ENCODE data around the gene TBCC. TPM values are rescaled to one million over a fixed set of nuclear protein-coding genes. Genes with fewer than 3 reads are reported as not detected.
A peak's percentile ranks its signal among the peaks of the same experiment; 100 is the strongest.

TBCC gene
- total and polyA plus RNA-seq, 2 of the 13 experiments (the other 11 are each of a cell fraction or from before 2014, with no cell fraction given) = 14.8 to 36.1 TPM

DNA sequence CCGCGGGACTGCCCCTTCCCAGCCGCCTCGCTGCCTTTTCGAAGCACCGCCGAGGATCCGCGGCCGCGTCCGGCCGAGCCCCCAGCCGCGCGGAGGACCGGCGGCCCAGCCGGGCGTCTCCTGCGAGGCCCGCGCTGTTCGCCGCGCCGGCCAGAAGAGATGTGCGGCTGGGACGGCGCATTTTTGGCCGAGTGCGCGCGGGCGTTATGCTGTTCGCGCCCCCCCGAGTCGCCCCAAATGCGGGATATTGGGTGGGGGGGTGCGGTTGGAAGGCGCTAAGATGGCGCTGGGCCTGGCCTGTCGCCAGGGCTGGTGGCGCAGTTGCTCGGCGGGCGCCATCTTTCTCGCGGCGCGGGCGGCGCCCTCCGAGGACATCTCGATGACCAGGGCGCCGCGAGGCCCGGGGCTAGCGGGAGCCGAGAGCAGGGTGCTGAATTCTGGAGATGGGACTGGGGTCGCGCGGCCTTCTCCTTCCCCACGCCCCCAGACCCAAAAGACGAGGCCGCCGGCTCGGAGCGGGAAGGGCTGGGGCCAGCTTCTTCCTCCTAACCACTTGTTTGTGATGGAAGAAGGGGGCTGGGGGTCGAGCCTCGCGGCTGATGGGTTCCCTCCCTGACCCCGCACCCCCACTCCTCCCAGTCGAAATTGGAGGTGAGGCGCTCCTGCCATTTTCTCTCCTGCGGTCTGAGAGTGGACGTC is 37.4 kb upstream of the TBCC start (continued):
- TF ChIP-seq TCF12 (IDR thresholded peaks at IDR 0.05) = no peak
- TF ChIP-seq TCF12 (CRISPR knock-in tag; IDR thresholded peaks at IDR 0.05) = peak; percentile 93; the same call in 1 of the 2 replicates
- peak; percentile 78; the same call in 1 of the 2 replicates for TF ChIP-seq ISL2 (CRISPR knock-in tag; IDR thresholded peaks at IDR 0.05)
- peak; percentile 91; the same call in 1 of the 2 replicates for TF ChIP-seq ZNF333 (CRISPR knock-in tag; IDR thresholded peaks at IDR 0.05; ENCODE audit: borderline replicate concordance)
- TF ChIP-seq SMAD3 (CRISPR knock-in tag; IDR thresholded peaks at IDR 0.05) = peak; percentile 75; the same call in 1 of the 2 replicates
- TF ChIP-seq BCL6 (CRISPR knock-in tag; IDR thresholded peaks at IDR 0.05) = no peak; the same call in 1 of the 2 replicates
- TF ChIP-seq ZNF292 (CRISPR knock-in tag; IDR thresholded peaks at IDR 0.05; ENCODE audit: borderline replicate concordance, low read depth) = no peak
- peak; percentile 87 for TF ChIP-seq ZNF557 (CRISPR knock-in tag; IDR thresholded peaks at IDR 0.05)
- TF ChIP-seq, protein P1, sequence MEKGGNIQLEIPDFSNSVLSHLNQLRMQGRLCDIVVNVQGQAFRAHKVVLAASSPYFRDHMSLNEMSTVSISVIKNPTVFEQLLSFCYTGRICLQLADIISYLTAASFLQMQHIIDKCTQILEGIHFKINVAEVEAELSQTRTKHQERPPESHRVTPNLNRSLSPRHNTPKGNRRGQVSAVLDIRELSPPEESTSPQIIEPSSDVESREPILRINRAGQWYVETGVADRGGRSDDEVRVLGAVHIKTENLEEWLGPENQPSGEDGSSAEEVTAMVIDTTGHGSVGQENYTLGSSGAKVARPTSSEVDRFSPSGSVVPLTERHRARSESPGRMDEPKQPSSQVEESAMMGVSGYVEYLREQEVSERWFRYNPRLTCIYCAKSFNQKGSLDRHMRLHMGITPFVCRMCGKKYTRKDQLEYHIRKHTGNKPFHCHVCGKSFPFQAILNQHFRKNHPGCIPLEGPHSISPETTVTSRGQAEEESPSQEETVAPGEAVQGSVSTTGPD (CRISPR knock-in tag; IDR thresholded peaks at IDR 0.05) = peak; percentile 62; the same call in 1 of the 2 replicates
- TF ChIP-seq, protein P2, sequence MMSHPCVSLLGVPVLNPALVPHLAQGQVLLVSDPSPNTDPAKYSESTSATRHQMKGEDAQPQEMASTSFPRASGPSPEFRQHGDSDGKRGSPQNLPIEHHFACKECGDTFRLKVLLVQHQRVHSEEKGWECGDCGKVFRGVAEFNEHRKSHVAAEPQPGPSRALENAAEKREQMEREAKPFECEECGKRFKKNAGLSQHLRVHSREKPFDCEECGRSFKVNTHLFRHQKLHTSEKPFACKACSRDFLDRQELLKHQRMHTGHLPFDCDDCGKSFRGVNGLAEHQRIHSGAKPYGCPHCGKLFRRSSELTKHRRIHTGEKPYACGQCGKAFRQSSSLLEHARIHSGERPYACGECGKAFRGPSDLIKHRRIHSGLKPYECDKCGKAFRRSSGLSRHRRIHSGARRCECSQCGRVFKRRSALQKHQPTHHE (CRISPR knock-in tag; IDR thresholded peaks at IDR 0.05; ENCODE audit: borderline replicate concordance) = 0 out of 2 replicates have a peak, but pooled peaks have one; percentile 53
- TF ChIP-seq, protein P3, sequence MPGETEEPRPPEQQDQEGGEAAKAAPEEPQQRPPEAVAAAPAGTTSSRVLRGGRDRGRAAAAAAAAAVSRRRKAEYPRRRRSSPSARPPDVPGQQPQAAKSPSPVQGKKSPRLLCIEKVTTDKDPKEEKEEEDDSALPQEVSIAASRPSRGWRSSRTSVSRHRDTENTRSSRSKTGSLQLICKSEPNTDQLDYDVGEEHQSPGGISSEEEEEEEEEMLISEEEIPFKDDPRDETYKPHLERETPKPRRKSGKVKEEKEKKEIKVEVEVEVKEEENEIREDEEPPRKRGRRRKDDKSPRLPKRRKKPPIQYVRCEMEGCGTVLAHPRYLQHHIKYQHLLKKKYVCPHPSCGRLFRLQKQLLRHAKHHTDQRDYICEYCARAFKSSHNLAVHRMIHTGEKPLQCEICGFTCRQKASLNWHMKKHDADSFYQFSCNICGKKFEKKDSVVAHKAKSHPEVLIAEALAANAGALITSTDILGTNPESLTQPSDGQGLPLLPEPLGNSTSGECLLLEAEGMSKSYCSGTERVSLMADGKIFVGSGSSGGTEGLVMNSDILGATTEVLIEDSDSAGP (CRISPR knock-in tag; IDR thresholded peaks at IDR 0.05; ENCODE audit: borderline replicate concordance) = peak; percentile 75; the same call in 1 of the 2 replicates
- no peak for TF ChIP-seq SOX6 (IDR thresholded peaks at IDR 0.05)
- TF ChIP-seq SOX6 (CRISPR knock-in tag; IDR thresholded peaks at IDR 0.05) = peak; percentile 52; the same call in 1 of the 2 replicates
- no peak; the same call in 1 of the 2 replicates for TF ChIP-seq ZNF569 (CRISPR knock-in tag; IDR thresholded peaks at IDR 0.05; ENCODE audit: borderline replicate concordance)
- TF ChIP-seq, protein P4, sequence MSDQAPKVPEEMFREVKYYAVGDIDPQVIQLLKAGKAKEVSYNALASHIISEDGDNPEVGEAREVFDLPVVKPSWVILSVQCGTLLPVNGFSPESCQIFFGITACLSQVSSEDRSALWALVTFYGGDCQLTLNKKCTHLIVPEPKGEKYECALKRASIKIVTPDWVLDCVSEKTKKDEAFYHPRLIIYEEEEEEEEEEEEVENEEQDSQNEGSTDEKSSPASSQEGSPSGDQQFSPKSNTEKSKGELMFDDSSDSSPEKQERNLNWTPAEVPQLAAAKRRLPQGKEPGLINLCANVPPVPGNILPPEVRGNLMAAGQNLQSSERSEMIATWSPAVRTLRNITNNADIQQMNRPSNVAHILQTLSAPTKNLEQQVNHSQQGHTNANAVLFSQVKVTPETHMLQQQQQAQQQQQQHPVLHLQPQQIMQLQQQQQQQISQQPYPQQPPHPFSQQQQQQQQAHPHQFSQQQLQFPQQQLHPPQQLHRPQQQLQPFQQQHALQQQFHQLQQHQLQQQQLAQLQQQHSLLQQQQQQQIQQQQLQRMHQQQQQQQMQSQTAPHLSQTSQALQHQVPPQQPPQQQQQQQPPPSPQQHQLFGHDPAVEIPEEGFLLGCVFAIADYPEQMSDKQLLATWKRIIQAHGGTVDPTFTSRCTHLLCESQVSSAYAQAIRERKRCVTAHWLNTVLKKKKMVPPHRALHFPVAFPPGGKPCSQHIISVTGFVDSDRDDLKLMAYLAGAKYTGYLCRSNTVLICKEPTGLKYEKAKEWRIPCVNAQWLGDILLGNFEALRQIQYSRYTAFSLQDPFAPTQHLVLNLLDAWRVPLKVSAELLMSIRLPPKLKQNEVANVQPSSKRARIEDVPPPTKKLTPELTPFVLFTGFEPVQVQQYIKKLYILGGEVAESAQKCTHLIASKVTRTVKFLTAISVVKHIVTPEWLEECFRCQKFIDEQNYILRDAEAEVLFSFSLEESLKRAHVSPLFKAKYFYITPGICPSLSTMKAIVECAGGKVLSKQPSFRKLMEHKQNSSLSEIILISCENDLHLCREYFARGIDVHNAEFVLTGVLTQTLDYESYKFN (CRISPR knock-in tag; conservative IDR thresholded peaks at IDR 0.05) = 0 out of 2 replicates have a peak, but pooled peaks have one; percentile 26
- no peak for TF ChIP-seq ATF7 (IDR thresholded peaks at IDR 0.05)
- TF ChIP-seq ATF7 (CRISPR knock-in tag; IDR thresholded peaks at IDR 0.05) = 0 out of 2 replicates have a peak, but pooled peaks have one; percentile 61
- TF ChIP-seq RNF2 (conservative IDR thresholded peaks at IDR 0.05; ENCODE audit: low read depth) = no peak
- TF ChIP-seq, protein P5, sequence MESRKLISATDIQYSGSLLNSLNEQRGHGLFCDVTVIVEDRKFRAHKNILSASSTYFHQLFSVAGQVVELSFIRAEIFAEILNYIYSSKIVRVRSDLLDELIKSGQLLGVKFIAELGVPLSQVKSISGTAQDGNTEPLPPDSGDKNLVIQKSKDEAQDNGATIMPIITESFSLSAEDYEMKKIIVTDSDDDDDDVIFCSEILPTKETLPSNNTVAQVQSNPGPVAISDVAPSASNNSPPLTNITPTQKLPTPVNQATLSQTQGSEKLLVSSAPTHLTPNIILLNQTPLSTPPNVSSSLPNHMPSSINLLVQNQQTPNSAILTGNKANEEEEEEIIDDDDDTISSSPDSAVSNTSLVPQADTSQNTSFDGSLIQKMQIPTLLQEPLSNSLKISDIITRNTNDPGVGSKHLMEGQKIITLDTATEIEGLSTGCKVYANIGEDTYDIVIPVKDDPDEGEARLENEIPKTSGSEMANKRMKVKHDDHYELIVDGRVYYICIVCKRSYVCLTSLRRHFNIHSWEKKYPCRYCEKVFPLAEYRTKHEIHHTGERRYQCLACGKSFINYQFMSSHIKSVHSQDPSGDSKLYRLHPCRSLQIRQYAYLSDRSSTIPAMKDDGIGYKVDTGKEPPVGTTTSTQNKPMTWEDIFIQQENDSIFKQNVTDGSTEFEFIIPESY (CRISPR knock-in tag; IDR thresholded peaks at IDR 0.05) = 0 out of 2 replicates have a peak, but pooled peaks have one; percentile 20
